GM12891 (cell line): ENCODE measurements around the gene CAPNS1.

ENCODE experiments used
- PAX5 ChIP-seq: IDR thresholded peaks from 2 replicates; pipeline ENCODE4 v1.6.1; 2011; ENCODE audit warnings: low read length, moderate library complexity, mild to moderate bottlenecking; ENCODE audit not compliant: insufficient read depth, severe bottlenecking
- POLR2A ChIP-seq: IDR thresholded peaks from 2 replicates; pipeline ENCODE4 v1.6.1; 2011; ENCODE audit warnings: low read depth, low read length, control low read depth
- POLR2AphosphoS5 ChIP-seq: IDR thresholded peaks from 2 replicates; pipeline ENCODE4 v1.6.1; 2011; ENCODE audit warnings: low read depth, low read length, control low read depth
- SPI1 ChIP-seq: IDR thresholded peaks from 2 replicates; pipeline ENCODE4 v1.6.1; 2011; ENCODE audit warnings: low read depth, low read length, control low read depth
- TAF1 ChIP-seq: IDR thresholded peaks from 2 replicates; pipeline ENCODE4 v1.6.1; 2011; ENCODE audit warnings: low read depth, low read length, control low read depth

- no peak for TF ChIP-seq POLR2AphosphoS5
- no peak for TF ChIP-seq POLR2A
- TF ChIP-seq TAF1: no peak
- TF ChIP-seq SPI1: no peak
- no peak for TF ChIP-seq PAX5
These were observed 48.8 kb upstream of the CAPNS1 start for GRCh38 chr19:36090910-36091695.
